Medulla oblongata (tissue), 1 donor: ENCODE data around the gene LUZP1.

ENCODE experiments used
- DNase-seq: peaks from one replicate; pipeline ENCODE4 v3.0.0-alpha.2; 2015; ENCODE audit errors: extremely low spot score

LUZP1 gene

GRCh38 chr1:23152966-23153684, 15.5 kb downstream of the LUZP1 start:
- DNase-seq: no peak

GRCh38 chr1:23150742-23151141, 17.9 kb downstream of the LUZP1 start:
- no peak for DNase-seq

DNA sequence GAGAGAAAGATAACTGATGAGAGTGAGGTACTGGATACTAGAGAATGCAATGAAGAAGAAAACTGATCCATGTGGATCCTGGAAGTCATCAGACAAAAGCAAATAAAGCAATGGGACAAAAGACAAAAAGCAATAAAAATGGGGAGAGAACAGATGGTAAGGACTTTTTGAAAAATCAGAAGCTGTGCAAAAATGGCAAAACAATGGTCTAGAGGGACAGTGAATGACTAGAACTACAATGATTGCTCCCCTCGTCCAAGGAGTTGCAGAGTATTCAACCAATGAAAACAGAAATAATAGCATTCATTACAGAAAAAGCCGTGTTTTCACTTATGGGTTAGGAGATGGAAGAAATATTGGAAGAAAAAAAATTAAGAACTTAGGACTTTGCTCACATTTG, 18.5 kb downstream of the LUZP1 start:
- no peak for DNase-seq

DNA sequence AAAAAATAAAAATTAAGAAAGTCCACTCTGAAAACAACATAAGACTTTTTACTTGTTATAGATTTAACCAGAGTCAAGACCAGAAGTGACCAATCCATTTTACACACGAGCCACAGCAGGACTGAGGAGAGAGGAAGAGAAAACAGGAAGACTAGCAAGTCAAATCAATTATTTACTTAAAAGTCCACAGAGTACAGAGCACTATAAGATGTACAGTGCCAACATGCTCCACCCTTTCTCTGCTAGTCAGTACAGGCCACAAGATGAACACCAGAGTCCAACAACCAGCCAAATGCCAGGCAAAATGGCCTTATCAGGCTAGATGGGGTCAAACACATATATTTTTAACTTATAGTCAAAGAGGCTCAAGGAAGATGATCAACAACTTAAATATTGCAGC, 19.5 kb downstream of the LUZP1 start:
- DNase-seq: no peak

GRCh38 chr1:23148084-23148483, 20.6 kb downstream of the LUZP1 start:
- no peak for DNase-seq

- DNase-seq: no peak
Observed at GRCh38 chr1:23140940-23141596, 27.6 kb downstream of the LUZP1 start.

GRCh38 chr1:23135268-23135667, 33.4 kb downstream of the LUZP1 start:
- no peak for DNase-seq

GRCh38 chr1:23134055-23134454, 34.6 kb downstream of the LUZP1 start:
- DNase-seq: no peak

DNA sequence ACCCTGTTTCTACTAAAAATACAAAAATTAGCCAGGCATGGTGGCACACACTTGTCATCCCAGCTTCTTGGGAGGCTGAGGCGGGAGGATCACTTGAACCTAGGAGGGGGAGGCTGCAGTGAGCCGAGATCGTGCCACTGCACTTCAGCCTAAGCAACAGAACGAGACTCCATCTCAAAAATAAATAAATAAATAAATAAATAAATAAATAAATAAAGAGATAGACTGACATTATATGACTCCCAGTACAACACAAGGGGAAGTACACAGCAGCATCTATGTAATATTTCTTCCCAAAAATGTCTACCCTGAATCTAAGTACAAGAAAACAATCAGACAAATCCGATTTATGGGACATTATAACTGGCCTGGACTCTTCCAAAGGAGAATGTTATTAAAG, 35.1 kb downstream of the LUZP1 start:
- DNase-seq: no peak

GRCh38 chr1:23132033-23132432, 36.6 kb downstream of the LUZP1 start:
- no peak for DNase-seq

DNA sequence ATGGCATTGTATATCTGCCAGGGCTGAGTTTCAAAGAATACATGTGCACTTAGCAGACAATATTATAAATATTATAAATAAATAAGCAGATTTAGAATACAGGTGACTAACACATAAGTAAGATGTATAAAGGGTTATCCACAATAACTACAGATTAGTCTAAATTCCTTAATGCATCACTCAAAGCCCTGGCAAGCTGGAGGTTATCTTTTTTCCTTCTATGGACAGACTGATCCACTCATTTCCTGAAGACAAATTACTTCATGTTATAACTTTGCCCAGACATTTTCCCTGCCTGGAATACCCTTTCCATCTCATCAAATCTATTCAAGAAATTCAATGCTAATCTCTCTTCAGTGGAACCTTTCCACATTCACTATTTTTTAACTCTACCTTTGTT, 38.8 kb downstream of the LUZP1 start:
- no peak for DNase-seq

DNA sequence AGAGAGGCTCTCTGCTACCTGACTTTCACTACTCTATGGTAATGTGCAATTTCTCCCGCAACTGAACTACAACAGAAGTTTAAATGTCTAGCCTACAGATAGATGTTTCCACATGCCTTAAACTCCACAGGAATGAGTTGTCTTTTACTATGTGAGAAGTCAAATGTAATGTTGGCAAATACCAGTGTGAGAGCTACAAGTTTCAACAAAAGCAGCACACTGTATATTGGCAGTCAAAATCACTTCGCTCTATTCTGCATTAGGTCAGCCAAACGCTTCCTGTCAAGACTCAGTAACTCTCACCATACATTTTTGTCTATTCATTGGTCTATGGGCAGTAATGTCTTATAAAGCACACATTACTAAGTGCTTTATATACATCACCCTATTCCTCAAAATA, 41.9 kb downstream of the LUZP1 start:
- no peak for DNase-seq

- no peak for DNase-seq
Observed at GRCh38 chr1:23126200-23126599, 42.5 kb downstream of the LUZP1 start.

DNA sequence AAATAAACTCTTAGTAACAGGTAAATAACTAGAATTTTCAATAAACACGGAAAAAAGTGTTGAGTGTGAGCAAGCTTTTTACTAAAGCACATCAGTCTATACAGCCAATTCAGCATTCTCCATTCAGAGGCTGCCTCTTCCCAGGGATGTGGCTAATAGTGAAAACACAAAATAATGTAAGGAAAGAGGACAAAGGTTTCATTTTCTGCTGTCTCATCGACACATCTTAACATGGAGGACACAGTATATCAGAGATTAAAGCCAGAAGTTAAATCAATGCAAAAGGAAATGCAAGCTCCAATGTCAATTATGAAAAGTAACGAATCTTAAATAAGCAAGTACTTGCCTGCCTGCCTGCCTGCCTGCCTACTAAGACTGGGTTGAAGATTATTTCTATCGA, 43.2 kb downstream of the LUZP1 start:
- no peak for DNase-seq

GRCh38 chr1:23124259-23125026, 44.2 kb downstream of the LUZP1 start:
- no peak for DNase-seq

DNA sequence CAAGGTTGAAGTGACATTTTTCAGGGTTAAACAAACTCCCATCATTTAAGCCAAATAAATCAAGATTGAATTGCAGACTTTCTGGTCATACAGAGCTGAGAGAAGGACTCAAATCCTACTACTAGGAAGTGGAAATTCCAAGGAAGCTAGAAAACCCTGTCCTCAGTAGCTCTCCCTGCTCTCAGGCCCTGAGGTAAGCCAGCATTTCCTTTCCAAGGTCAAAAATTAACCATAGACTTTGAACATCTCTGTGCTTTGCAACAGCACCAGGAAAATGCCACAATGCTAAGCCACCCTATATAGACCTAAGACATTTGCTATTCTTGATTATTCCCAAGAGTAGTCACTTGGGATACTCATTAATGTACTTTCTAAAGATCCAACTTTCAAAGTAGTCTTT, 45.1 kb downstream of the LUZP1 start:
- DNase-seq: no peak

- DNase-seq: no peak
Observed at GRCh38 chr1:23122796-23123195, 45.9 kb downstream of the LUZP1 start.

GRCh38 chr1:23122023-23122748, 46.5 kb downstream of the LUZP1 start:
- DNase-seq: no peak

GRCh38 chr1:23120383-23120782, 48.3 kb downstream of the LUZP1 start:
- no peak for DNase-seq

DNA sequence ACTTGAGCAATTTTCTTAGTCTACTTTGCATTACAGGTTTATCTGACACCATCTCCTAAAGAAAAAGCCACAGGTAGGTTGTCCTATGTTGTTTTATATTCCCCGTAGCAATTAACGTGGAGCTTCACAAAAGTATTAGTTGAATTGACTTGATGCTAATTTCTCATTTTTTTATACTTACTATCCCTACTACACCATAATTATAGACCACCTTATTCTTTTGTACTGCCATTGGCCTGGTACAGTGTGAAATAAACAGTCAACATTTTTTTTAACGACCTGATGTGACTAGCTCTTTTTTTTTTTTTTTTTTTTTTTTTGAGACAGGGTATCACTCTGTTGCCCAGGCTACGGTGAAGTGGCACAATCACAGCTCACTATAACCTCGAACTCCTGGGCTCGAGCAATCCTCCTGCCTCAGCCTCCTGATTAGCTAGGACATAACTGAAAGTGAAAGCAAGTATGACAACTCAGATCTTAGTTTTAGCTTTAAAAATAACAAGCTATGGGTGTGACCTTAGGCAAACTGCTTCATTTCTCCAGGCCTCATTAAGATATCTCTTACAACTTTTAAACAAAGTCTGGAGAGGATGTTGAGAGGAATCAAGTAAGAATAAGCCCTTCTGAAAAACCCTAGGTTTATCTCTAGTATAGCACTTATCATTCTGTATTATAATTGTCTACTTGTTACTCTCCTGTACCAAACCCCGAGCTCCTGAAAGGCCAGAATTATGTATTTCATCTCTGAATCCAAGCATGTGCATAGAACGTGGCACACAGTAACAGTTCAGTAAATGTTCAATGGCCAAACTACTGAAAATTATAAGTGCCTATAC, 49.5 kb downstream of the LUZP1 start:
- no peak for DNase-seq

DNA sequence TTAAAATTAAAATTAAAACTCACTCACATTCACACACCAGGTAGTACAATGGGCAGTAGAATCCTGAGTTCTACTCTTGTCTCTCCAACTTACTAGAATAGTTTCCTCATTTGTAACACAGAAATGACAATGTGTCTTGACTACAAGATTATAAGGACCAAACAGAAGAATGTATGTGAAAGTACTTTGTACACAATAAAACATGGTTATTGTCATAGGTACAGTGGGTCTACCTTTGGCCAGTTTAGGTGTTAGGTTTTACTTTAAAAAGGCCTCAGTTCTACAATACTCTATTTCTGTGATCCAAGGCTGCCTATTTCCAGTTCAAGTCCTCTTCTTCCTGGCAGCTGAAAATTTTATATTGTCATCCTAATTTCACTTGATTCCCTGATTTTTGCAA, 50.2 kb downstream of the LUZP1 start:
- DNase-seq: no peak
